Measurements from ENCODE around the gene ABCG8. TPM values are rescaled to one million over a fixed set of nuclear protein-coding genes. Genes with fewer than 3 reads are reported as not detected.

Gene ABCG8
- total and polyA plus RNA-seq, 10 of the 15 experiments (the other 5 are each of a cell fraction or from before 2014, with no cell fraction given): not detected

DNA sequence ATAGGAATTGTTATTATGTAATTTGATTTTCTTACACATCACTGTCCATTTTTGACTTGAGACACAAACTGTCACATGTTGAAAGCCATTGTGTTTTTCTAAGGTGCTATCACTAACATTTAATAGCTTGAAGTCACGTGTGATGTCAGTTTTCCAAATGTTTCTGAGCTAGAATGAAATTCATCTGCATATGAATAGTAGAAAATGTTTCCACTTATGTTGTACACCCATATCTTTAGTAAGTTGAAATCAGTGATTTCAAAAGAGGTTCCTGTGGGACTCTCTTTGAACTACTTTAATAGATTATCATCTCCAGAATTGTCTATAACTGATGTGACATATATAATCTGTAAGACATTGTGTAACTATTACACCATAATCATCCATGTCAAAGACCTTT is 27.9 kb upstream of the ABCG8 start:
- in situ Hi-C loops (cut with MboI) (no loop called here), intact Hi-C loops (cut with micrococcal nuclease; ENCODE audit: unreplicated experiment) (no loop called here)
- Histone ChIP-seq H3K79me2 (ENCODE audit: control insufficient read depth, insufficient read depth, low read length) (no peaks in the 10 kb centered on the region), H3K36me3 (ENCODE audit: control insufficient read depth in 2 of 2, insufficient read depth in 2 of 2, low read length in 1 of 2) (no peaks in the 10 kb centered on the region), H3K4me1 (ENCODE audit: control insufficient read depth, insufficient read depth, low read length) (no peaks in the 10 kb centered on the region), H3K27ac (ENCODE audit: control insufficient read depth, insufficient read depth) (no peak overlapping the region), H3K4me2 (ENCODE audit: control insufficient read depth, insufficient read depth) (no peak overlapping the region), H3K9ac (ENCODE audit: control insufficient read depth, insufficient read depth, low read length) (no peak overlapping the region), H3K9me3 (replicated peaks; ENCODE audit: control insufficient read depth, insufficient read depth, low read length) (no peaks in the 10 kb centered on the region), H2AFZ (ENCODE audit: control insufficient read depth, low read depth, low read length) (no peak overlapping the region), H4K20me1 (ENCODE audit: control insufficient read depth, insufficient read depth) (no peaks in the 10 kb centered on the region), H3K27me3 (replicated peaks in 1 of 2; ENCODE audit: control insufficient read depth in 2 of 2, insufficient read depth in 2 of 2, low read length in 1 of 2) (no peaks in the 10 kb centered on the region), H3K4me3 (no peak overlapping the region)
- RAD21 ChIA-PET (ENCODE audit: unreplicated experiment): no interaction called here
- no TSS peak for BruUV-seq (replicated peaks)
- DNase-seq (ENCODE audit: low read depth, low spot score): no peak
- ATAC-seq: no peak
- SMC1A ChIA-PET (ENCODE audit: uncharacterized antibody, unreplicated experiment): interaction anchor here (0.6 to 1.1 kb wide), 2 partner anchors 9 to 1644 kb away, joined by 3 read pairs; no protein-coding TSS in a partner anchor
- WGBS (ENCODE audit: insufficient coverage, insufficient replicate concordance, low lambda C conversion rate, missing lambda C conversion rate): 0% methylated on average over 1 of the region's 1 CpG
- no peak for FAIRE-seq
- POLR2A ChIA-PET: no interaction called here
- CTCF ChIA-PET: no interaction called here
- TF ChIP-seq TBL1XR1 (IDR thresholded peaks at IDR 0.05; ENCODE audit: low read depth, low read length) (no peak), TCF12 (IDR thresholded peaks at IDR 0.05; ENCODE audit: low read depth, low read length) (no peak), PAX8 (IDR thresholded peaks at IDR 0.05) (no peak), EZH2 (IDR thresholded peaks at IDR 0.05; ENCODE audit: borderline replicate concordance, control insufficient read depth, low read depth, low read length) (no peak), PBX3 (IDR thresholded peaks at IDR 0.05; ENCODE audit: insufficient replicate concordance, low read depth, low read length) (no peak), BACH1 (IDR thresholded peaks at IDR 0.05; ENCODE audit: borderline replicate concordance) (no peak), JUNB (IDR thresholded peaks at IDR 0.05) (no peak), POLR2AphosphoS2 (IDR thresholded peaks at IDR 0.05; ENCODE audit: low read depth, low read length) (no peak), NFIC (IDR thresholded peaks at IDR 0.05; ENCODE audit: low read depth, low read length) (no peak), BHLHE40 (IDR thresholded peaks at IDR 0.05; ENCODE audit: borderline replicate concordance in 1 of 2, low read depth in 2 of 2, low read length in 1 of 2) (no peak), ZNF592 (IDR thresholded peaks at IDR 0.05) (no peak), SREBF2 (IDR thresholded peaks at IDR 0.05; ENCODE audit: low read length) (no peak), STAT1 (conservative IDR thresholded peaks at IDR 0.05) (no peak), NRF1 (conservative IDR thresholded peaks at IDR 0.05; ENCODE audit: low read depth, low read length) (no peak), SIX5 (IDR thresholded peaks at IDR 0.05; ENCODE audit: low read depth, low read length, severe bottlenecking) (no peak)
- TF ChIP-seq, protein P1, sequence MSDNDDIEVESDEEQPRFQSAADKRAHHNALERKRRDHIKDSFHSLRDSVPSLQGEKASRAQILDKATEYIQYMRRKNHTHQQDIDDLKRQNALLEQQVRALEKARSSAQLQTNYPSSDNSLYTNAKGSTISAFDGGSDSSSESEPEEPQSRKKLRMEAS (IDR thresholded peaks at IDR 0.05; ENCODE audit: low read depth, low read length): no peak
- TF ChIP-seq, protein P2, sequence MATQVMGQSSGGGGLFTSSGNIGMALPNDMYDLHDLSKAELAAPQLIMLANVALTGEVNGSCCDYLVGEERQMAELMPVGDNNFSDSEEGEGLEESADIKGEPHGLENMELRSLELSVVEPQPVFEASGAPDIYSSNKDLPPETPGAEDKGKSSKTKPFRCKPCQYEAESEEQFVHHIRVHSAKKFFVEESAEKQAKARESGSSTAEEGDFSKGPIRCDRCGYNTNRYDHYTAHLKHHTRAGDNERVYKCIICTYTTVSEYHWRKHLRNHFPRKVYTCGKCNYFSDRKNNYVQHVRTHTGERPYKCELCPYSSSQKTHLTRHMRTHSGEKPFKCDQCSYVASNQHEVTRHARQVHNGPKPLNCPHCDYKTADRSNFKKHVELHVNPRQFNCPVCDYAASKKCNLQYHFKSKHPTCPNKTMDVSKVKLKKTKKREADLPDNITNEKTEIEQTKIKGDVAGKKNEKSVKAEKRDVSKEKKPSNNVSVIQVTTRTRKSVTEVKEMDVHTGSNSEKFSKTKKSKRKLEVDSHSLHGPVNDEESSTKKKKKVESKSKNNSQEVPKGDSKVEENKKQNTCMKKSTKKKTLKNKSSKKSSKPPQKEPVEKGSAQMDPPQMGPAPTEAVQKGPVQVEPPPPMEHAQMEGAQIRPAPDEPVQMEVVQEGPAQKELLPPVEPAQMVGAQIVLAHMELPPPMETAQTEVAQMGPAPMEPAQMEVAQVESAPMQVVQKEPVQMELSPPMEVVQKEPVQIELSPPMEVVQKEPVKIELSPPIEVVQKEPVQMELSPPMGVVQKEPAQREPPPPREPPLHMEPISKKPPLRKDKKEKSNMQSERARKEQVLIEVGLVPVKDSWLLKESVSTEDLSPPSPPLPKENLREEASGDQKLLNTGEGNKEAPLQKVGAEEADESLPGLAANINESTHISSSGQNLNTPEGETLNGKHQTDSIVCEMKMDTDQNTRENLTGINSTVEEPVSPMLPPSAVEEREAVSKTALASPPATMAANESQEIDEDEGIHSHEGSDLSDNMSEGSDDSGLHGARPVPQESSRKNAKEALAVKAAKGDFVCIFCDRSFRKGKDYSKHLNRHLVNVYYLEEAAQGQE (IDR thresholded peaks at IDR 0.05; ENCODE audit: low read depth, low read length): no peak
